ENCODE data around the gene ABCB11. TPM values are rescaled to one million over a fixed set of nuclear protein-coding genes. Genes with fewer than 3 reads are reported as not detected.
"Not testable (repeated sequence)": the region's sequence is repeated elsewhere in the genome, so short reads cannot be mapped to it uniquely, and the experiment has no call there.

ABCB11 gene
- total and polyA plus RNA-seq, 2 of the 4 experiments (the other 2 are of a cell fraction), result not detected

- DNase-seq (no peak), ATAC-seq (ENCODE audit: low read depth) (no peak)
- Histone ChIP-seq H2BK120ac (ENCODE audit: low read depth, low read length) (no peak overlapping the region), H2BK15ac (ENCODE audit: low read depth, low read length) (no peak overlapping the region), H3K4me2 (ENCODE audit: low read depth, low read length) (no peak overlapping the region), H3K4ac (ENCODE audit: low read depth, low read length) (no peak overlapping the region), H3K56ac (ENCODE audit: extremely low read depth, insufficient read depth, low read length) (no peak overlapping the region), H4K5ac (ENCODE audit: low read depth, low read length) (no peak overlapping the region), H4K8ac (ENCODE audit: low read depth in 2 of 2, low read length in 2 of 2) (no peak overlapping the region), H2BK5ac (ENCODE audit: low read depth, low read length, poor library complexity, severe bottlenecking) (no peak overlapping the region), H4K91ac (ENCODE audit: insufficient read depth, low read depth, low read length) (no peak overlapping the region), H3K9ac (ENCODE audit: low read depth, low read length) (no peak overlapping the region), H3K9me1 (ENCODE audit: insufficient read depth, low read length) (no peaks in the 10 kb centered on the region), H4K20me1 (ENCODE audit: insufficient read depth, low read length) (no peaks in the 10 kb centered on the region), H2BK20ac (ENCODE audit: low read depth, low read length) (no peak overlapping the region), H2AK5ac (ENCODE audit: low read depth, low read length) (no peak overlapping the region), H3K27me3 (ENCODE audit: control insufficient read depth, insufficient read depth, low read length) (0 out of 2 replicates have a peak, but pooled peaks cover 2% of the 10 kb centered on the region), H3K27ac (ENCODE audit: insufficient read depth, low read length) (no peak overlapping the region), H3K14ac (replicated peaks; ENCODE audit: low read depth, low read length) (no peak overlapping the region), H3K4me1 (ENCODE audit: control insufficient read depth, insufficient read depth, low read length) (no peaks in the 10 kb centered on the region), H2AFZ (replicated peaks; ENCODE audit: low read length, poor library complexity) (no peak overlapping the region), H3K23ac (ENCODE audit: low read depth, low read length) (no peak overlapping the region), H3K9me3 (ENCODE audit: control insufficient read depth, insufficient read depth, low read length) (no peaks in the 10 kb centered on the region), H3K18ac (ENCODE audit: low read depth, low read length) (no peak overlapping the region), H2AK9ac (replicated peaks; ENCODE audit: low read depth, low read length, poor library complexity) (no peak overlapping the region), H3K36me3 (ENCODE audit: control insufficient read depth, insufficient read depth, low read length) (no peaks in the 10 kb centered on the region), H3K4me3 (ENCODE audit: insufficient read depth, low read depth, low read length) (no peak overlapping the region), H3K79me1 (ENCODE audit: low read depth in 1 of 2, low read length in 2 of 2) (no peaks in the 10 kb centered on the region)
- in situ Hi-C loops (cut with MboI; ENCODE audit: low sequenced_read_pairs), result no loop called here
- no peak for TF ChIP-seq MXI1 (IDR thresholded peaks at IDR 0.05; ENCODE audit: borderline replicate concordance, low read depth, low read length)
- no peak for TF ChIP-seq CEBPB (IDR thresholded peaks at IDR 0.05; ENCODE audit: low read depth, low read length)
- ChIA-PET CTCF (no interaction called here), POLR2A (ENCODE audit: unreplicated experiment) (no interaction called here)
- no CpG with 5 or more reads among the region's 2 CpGs for WGBS, 2 experiments (ENCODE audit: extremely low coverage in 2 of 2, insufficient read length in 1 of 2)
- BruUV-seq (replicated peaks), result no TSS peak
- intact Hi-C loops (cut with micrococcal nuclease), result no loop called here
- dilution Hi-C loops (cut with HindIII; ENCODE audit: low sequenced_read_pairs, unreplicated experiment), result no loop called here
Observed at GRCh38 chr2:168934826-168935225, 96.3 kb downstream of the ABCB11 start.

- H3K27me3 ChIP-seq (ENCODE audit: control insufficient read depth, insufficient read depth, low read length); H2BK120ac ChIP-seq (ENCODE audit: low read depth, low read length); H4K91ac ChIP-seq (ENCODE audit: insufficient read depth, low read depth, low read length); ATAC-seq (ENCODE audit: low read depth); H4K5ac ChIP-seq (ENCODE audit: low read depth, low read length); BruUV-seq (replicated peaks); H2AK5ac ChIP-seq (ENCODE audit: low read depth, low read length); H3K18ac ChIP-seq (ENCODE audit: low read depth, low read length); H3K14ac ChIP-seq (replicated peaks; ENCODE audit: low read depth, low read length); H3K79me1 ChIP-seq (ENCODE audit: low read depth in 1 of 2, low read length in 2 of 2); H3K27ac ChIP-seq (ENCODE audit: insufficient read depth, low read length); H3K9me3 ChIP-seq (ENCODE audit: control insufficient read depth, insufficient read depth, low read length); H4K20me1 ChIP-seq (ENCODE audit: insufficient read depth, low read length); dilution Hi-C loops (cut with HindIII; ENCODE audit: low sequenced_read_pairs, unreplicated experiment); H3K9ac ChIP-seq (ENCODE audit: low read depth, low read length); POLR2A ChIA-PET (ENCODE audit: unreplicated experiment); DNase-seq; H2BK5ac ChIP-seq (ENCODE audit: low read depth, low read length, poor library complexity, severe bottlenecking); H2BK20ac ChIP-seq (ENCODE audit: low read depth, low read length); H2AFZ ChIP-seq (replicated peaks; ENCODE audit: low read length, poor library complexity); in situ Hi-C loops (cut with MboI; ENCODE audit: low sequenced_read_pairs); H3K23ac ChIP-seq (ENCODE audit: low read depth, low read length); H3K36me3 ChIP-seq (ENCODE audit: control insufficient read depth, insufficient read depth, low read length); H2BK15ac ChIP-seq (ENCODE audit: low read depth, low read length); H3K56ac ChIP-seq (ENCODE audit: extremely low read depth, insufficient read depth, low read length); intact Hi-C loops (cut with micrococcal nuclease); H3K9me1 ChIP-seq (ENCODE audit: insufficient read depth, low read length); H3K4me3 ChIP-seq (ENCODE audit: insufficient read depth, low read depth, low read length); H3K4me1 ChIP-seq (ENCODE audit: control insufficient read depth, insufficient read depth, low read length); H4K8ac ChIP-seq (ENCODE audit: low read depth in 2 of 2, low read length in 2 of 2); H2AK9ac ChIP-seq (replicated peaks; ENCODE audit: low read depth, low read length, poor library complexity); H3K4ac ChIP-seq (ENCODE audit: low read depth, low read length); H3K4me2 ChIP-seq (ENCODE audit: low read depth, low read length): not testable (repeated sequence)
- CTCF ChIA-PET, result interaction anchor here (1.2 kb wide), 1 partner anchor 12 kb away, joined by 3 read pairs; no protein-coding TSS in a partner anchor
- WGBS, 2 experiments (ENCODE audit: extremely low coverage in 2 of 2, insufficient read length in 1 of 2), result no CpG with 5 or more reads among the region's 4 CpGs
Observed at GRCh38 chr2:168932174-168932573, 99.0 kb downstream of the ABCB11 start.

All from IMR-90 (cell line).